CD4-positive, CD25-positive, alpha-beta regulatory T cell (primary cell): ENCODE measurements around the gene PRAMEF14. TPM values are rescaled to one million over a fixed set of nuclear protein-coding genes. Genes with fewer than 3 reads are reported as not detected.
"Not testable (repeated sequence)": the region's sequence is repeated elsewhere in the genome, so short reads cannot be mapped to it uniquely, and the experiment has no call there.

Experiments
- ATAC-seq, 2 donors: fragments of 150-1000 bp; cut with Tn5 transposase; one replicate each; pipeline ENCODE4 v1.10.0; 2021; ENCODE audit warnings: low read depth in 2 of 2, moderate number of reproducible peaks in 2 of 2, moderate library complexity in 1 of 2
- DNase-seq, 3 donors: peaks; one replicate each; pipeline versions ENCODE4 v3.0.0 to v3.0.0-alpha.2; 2012 to 2022; ENCODE audit warnings: mixed read lengths in 1 of 3
- H3K27ac ChIP-seq: one replicate; pipeline ENCODE4 v1.7.0; 2013; ENCODE audit warnings: mild to moderate bottlenecking, low read length; ENCODE audit not compliant: insufficient read depth, poor library complexity, severe bottlenecking
- H3K27me3 ChIP-seq: one replicate; pipeline ENCODE4 v1.7.0; 2013; ENCODE audit warnings: low read length; ENCODE audit not compliant: control insufficient read depth, insufficient read depth
- H3K36me3 ChIP-seq: one replicate; pipeline ENCODE4 v1.7.0; 2013; ENCODE audit warnings: mild to moderate bottlenecking, low read length, moderate library complexity; ENCODE audit not compliant: control insufficient read depth, insufficient read depth
- H3K4me1 ChIP-seq: 2 replicates; pipeline ENCODE4 v1.7.0; 2013; ENCODE audit warnings: mild to moderate bottlenecking, low read length; ENCODE audit not compliant: insufficient read depth, control insufficient read depth, poor library complexity, severe bottlenecking
- H3K4me3 ChIP-seq: one replicate; pipeline ENCODE4 v1.7.0; 2013; ENCODE audit warnings: low read depth, mild to moderate bottlenecking, low read length, moderate library complexity
- H3K9me3 ChIP-seq, 2 experiments: 1 replicate in 1 of 2; 2 replicates in 1 of 2; pipeline ENCODE4 v1.7.0; 2013; ENCODE audit warnings: low read length in 2 of 2, mild to moderate bottlenecking in 1 of 2, moderate library complexity in 1 of 2; ENCODE audit not compliant: control insufficient read depth in 2 of 2
- H3K27ac Mint-ChIP-seq, 3 donors: one replicate each; pipeline ENCODE4 v1.8.0; 2020 to 2022; ENCODE audit warnings: mild to moderate bottlenecking in 3 of 3, mixed read lengths in 3 of 3, moderate library complexity in 2 of 3
- H3K27me3 Mint-ChIP-seq: one replicate; pipeline ENCODE4 v1.8.0; 2022; ENCODE audit warnings: mild to moderate bottlenecking, mixed read lengths
- H3K36me3 Mint-ChIP-seq: one replicate; pipeline ENCODE4 v1.8.0; 2020; ENCODE audit warnings: mixed read lengths
- H3K4me1 Mint-ChIP-seq, 4 donors: one replicate each; pipeline ENCODE4 v1.8.0; 2020 to 2022; ENCODE audit warnings: mixed read lengths in 4 of 4, mild to moderate bottlenecking in 1 of 4
- H3K4me3 Mint-ChIP-seq, 4 donors: one replicate each; pipeline ENCODE4 v1.8.0; 2020 to 2022; ENCODE audit warnings: mild to moderate bottlenecking in 4 of 4, mixed read lengths in 4 of 4, moderate library complexity in 3 of 4
- H3K9me3 Mint-ChIP-seq, 7 donors: one replicate each; pipeline ENCODE4 v1.8.0; 2020 to 2022; ENCODE audit warnings: mixed read lengths in 7 of 7, mild to moderate bottlenecking in 3 of 7, moderate library complexity in 2 of 7
- polyA plus RNA-seq, 4 donors: library from polyadenylated mRNA; unstranded; fragments of 300-500 nt; fragmentation: Illumina TruSeq; gene quantifications; one replicate each; pipeline ENCODE4 v1.2.3, GENCODE V29; 2021
- total RNA-seq: library from RNA; stranded (reverse); gene quantifications from one replicate; pipeline ENCODE4 v1.2.3, GENCODE V29; 2022

The PRAMEF14 gene
- total and polyA plus RNA-seq, 5 donors from 2014 or later: not detected

- not testable (repeated sequence) for H3K36me3 ChIP-seq, H3K9me3 Mint-ChIP-seq, H3K27me3 Mint-ChIP-seq, H3K9me3 ChIP-seq, H3K27ac Mint-ChIP-seq, DNase-seq, H3K4me3 ChIP-seq, H3K27me3 ChIP-seq, ATAC-seq, H3K36me3 Mint-ChIP-seq, H3K4me3 Mint-ChIP-seq, H3K4me1 ChIP-seq, H3K4me1 Mint-ChIP-seq, H3K27ac ChIP-seq
Measured at GRCh38 chr1:13366536-13366935, 19.6 kb upstream of the PRAMEF14 start.

- not testable (repeated sequence) for H3K27ac Mint-ChIP-seq, H3K4me1 Mint-ChIP-seq, H3K27me3 Mint-ChIP-seq, H3K4me3 Mint-ChIP-seq, H3K36me3 Mint-ChIP-seq, H3K4me3 ChIP-seq, H3K27me3 ChIP-seq, H3K27ac ChIP-seq, H3K9me3 Mint-ChIP-seq, H3K9me3 ChIP-seq, H3K4me1 ChIP-seq, ATAC-seq, H3K36me3 ChIP-seq, DNase-seq
Measured at GRCh38 chr1:13364928-13365327, 18.0 kb upstream of the PRAMEF14 start.

GRCh38 chr1:13362364-13362763 lies 15.4 kb upstream of the PRAMEF14 start:
- H3K36me3 Mint-ChIP-seq, DNase-seq, H3K9me3 ChIP-seq, H3K4me1 Mint-ChIP-seq, H3K4me3 ChIP-seq, H3K4me1 ChIP-seq, H3K36me3 ChIP-seq, H3K27me3 ChIP-seq, H3K4me3 Mint-ChIP-seq, ATAC-seq, H3K27ac Mint-ChIP-seq, H3K27me3 Mint-ChIP-seq, H3K27ac ChIP-seq, H3K9me3 Mint-ChIP-seq: not testable (repeated sequence)

GRCh38 chr1:13356774-13357173 lies 9.8 kb upstream of the PRAMEF14 start:
- H3K27ac Mint-ChIP-seq, H3K4me3 Mint-ChIP-seq, ATAC-seq, H3K27ac ChIP-seq, H3K36me3 Mint-ChIP-seq, H3K9me3 ChIP-seq, H3K27me3 Mint-ChIP-seq, H3K36me3 ChIP-seq, H3K4me1 ChIP-seq, H3K4me1 Mint-ChIP-seq, H3K4me3 ChIP-seq, H3K27me3 ChIP-seq: not testable (repeated sequence)
- H3K9me3 Mint-ChIP-seq: peaks cover 0 to 11% (median 0%) of the 10 kb centered on the region in 7 donors
- DNase-seq: peak in 2 of 3 donors; percentile 20 to 64

GRCh38 chr1:13354475-13354874 lies 7.5 kb upstream of the PRAMEF14 start:
- not testable (repeated sequence) for H3K4me1 Mint-ChIP-seq, H3K27ac Mint-ChIP-seq, H3K36me3 Mint-ChIP-seq, H3K27me3 ChIP-seq, H3K4me1 ChIP-seq, H3K36me3 ChIP-seq, H3K9me3 ChIP-seq, H3K4me3 ChIP-seq, ATAC-seq, H3K27me3 Mint-ChIP-seq, DNase-seq, H3K27ac ChIP-seq, H3K4me3 Mint-ChIP-seq
- peaks cover 0 to 11% (median 0%) of the 10 kb centered on the region in 7 donors for H3K9me3 Mint-ChIP-seq

- not testable (repeated sequence) for H3K27me3 Mint-ChIP-seq, H3K27ac ChIP-seq
Measured at GRCh38 chr1:13353476-13353875, 6.5 kb upstream of the PRAMEF14 start.

GRCh38 chr1:13342496-13342895 lies 4.4 kb downstream of the PRAMEF14 start:
- not testable (repeated sequence) for H3K27ac ChIP-seq, H3K4me3 Mint-ChIP-seq, H3K9me3 ChIP-seq, H3K27ac Mint-ChIP-seq, H3K9me3 Mint-ChIP-seq, H3K36me3 Mint-ChIP-seq, H3K4me1 ChIP-seq, H3K4me1 Mint-ChIP-seq, H3K27me3 Mint-ChIP-seq, H3K27me3 ChIP-seq, H3K4me3 ChIP-seq, H3K36me3 ChIP-seq, DNase-seq, ATAC-seq

More at GRCh38 chr1:13353476-13353875, 6.5 kb upstream of the PRAMEF14 start:
- not testable (repeated sequence) for H3K36me3 Mint-ChIP-seq, H3K4me1 Mint-ChIP-seq, H3K4me3 ChIP-seq, H3K27ac Mint-ChIP-seq, H3K36me3 ChIP-seq, H3K4me3 Mint-ChIP-seq, H3K4me1 ChIP-seq, ATAC-seq, H3K27me3 ChIP-seq, H3K9me3 ChIP-seq
- H3K9me3 Mint-ChIP-seq: peaks cover 0 to 11% (median 0%) of the 10 kb centered on the region in 7 donors
- DNase-seq: peak in 1 of 3 donors; percentile 7

GRCh38 chr1:13315281-13315680 lies 31.7 kb downstream of the PRAMEF14 start, which contains the start of gene PRAMEF15:
PRAMEF15 (plus strand) TSS chr1:13315581; CDS start chr1:13318408, 2,827 bp downstream.
- H3K4me1 ChIP-seq, DNase-seq, H3K27ac Mint-ChIP-seq, H3K4me1 Mint-ChIP-seq, H3K36me3 ChIP-seq, H3K9me3 ChIP-seq, H3K9me3 Mint-ChIP-seq, H3K4me3 Mint-ChIP-seq, H3K27me3 ChIP-seq, H3K27ac ChIP-seq, H3K4me3 ChIP-seq, H3K36me3 Mint-ChIP-seq, ATAC-seq, H3K27me3 Mint-ChIP-seq: not testable (repeated sequence)
